Erythroblast (primary cell): Measurements from ENCODE around the gene MTCL1.

Experiments
- GATA1 ChIP-seq: IDR thresholded peaks from 2 replicates; pipeline ENCODE4 v1.6.1; 2011; ENCODE audit warnings: low read depth, mild to moderate bottlenecking, control low read depth, low read length, moderate library complexity
- POLR2A ChIP-seq: IDR thresholded peaks from 2 replicates; pipeline ENCODE4 v1.6.1; 2011; ENCODE audit warnings: mild to moderate bottlenecking, low read length

- TF ChIP-seq POLR2A (no peak), GATA1 (no peak)
Measured at GRCh38 chr18:8791171-8791651, 85.9 kb downstream of the MTCL1 start.
